ENCODE measurements around the gene SPIN2B. TPM values are rescaled to one million over a fixed set of nuclear protein-coding genes. Genes with fewer than 3 reads are reported as not detected.
"Not testable (repeated sequence)": the region's sequence is repeated elsewhere in the genome, so short reads cannot be mapped to it uniquely, and the experiment has no call there.

Gene SPIN2B
- total and polyA plus RNA-seq, 2 of the 8 experiments (the other 6 are each of a cell fraction or from before 2014, with no cell fraction given) = 7.4 to 12.8 TPM

DNA sequence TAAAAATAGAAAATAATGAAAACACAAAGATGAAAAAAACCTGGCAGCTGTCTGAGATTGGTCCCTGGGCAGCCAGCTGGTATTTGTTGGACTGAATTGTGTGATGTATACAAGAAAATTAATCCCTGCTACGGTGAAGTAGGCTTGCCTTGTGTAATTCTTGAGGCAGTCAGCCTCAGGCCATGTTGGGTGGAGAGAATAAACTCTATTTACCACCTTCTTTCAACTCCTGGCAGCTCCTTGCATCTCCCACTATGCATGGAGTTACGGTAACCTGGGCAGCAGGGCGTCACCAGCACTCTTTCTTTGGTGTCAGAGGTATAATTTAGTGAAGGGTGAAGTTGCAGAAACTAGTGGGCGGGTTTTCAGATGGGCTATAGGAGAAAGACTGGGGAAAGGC lies 12.4 kb upstream of the SPIN2B start (continued):
- TF ChIP-seq, protein P1, sequence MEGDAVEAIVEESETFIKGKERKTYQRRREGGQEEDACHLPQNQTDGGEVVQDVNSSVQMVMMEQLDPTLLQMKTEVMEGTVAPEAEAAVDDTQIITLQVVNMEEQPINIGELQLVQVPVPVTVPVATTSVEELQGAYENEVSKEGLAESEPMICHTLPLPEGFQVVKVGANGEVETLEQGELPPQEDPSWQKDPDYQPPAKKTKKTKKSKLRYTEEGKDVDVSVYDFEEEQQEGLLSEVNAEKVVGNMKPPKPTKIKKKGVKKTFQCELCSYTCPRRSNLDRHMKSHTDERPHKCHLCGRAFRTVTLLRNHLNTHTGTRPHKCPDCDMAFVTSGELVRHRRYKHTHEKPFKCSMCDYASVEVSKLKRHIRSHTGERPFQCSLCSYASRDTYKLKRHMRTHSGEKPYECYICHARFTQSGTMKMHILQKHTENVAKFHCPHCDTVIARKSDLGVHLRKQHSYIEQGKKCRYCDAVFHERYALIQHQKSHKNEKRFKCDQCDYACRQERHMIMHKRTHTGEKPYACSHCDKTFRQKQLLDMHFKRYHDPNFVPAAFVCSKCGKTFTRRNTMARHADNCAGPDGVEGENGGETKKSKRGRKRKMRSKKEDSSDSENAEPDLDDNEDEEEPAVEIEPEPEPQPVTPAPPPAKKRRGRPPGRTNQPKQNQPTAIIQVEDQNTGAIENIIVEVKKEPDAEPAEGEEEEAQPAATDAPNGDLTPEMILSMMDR (IDR thresholded peaks at IDR 0.05; ENCODE audit: control extremely low read depth in 1 of 3, insufficient read depth in 1 of 3, low read depth in 1 of 3, low read length in 3 of 3) = no peak

DNA sequence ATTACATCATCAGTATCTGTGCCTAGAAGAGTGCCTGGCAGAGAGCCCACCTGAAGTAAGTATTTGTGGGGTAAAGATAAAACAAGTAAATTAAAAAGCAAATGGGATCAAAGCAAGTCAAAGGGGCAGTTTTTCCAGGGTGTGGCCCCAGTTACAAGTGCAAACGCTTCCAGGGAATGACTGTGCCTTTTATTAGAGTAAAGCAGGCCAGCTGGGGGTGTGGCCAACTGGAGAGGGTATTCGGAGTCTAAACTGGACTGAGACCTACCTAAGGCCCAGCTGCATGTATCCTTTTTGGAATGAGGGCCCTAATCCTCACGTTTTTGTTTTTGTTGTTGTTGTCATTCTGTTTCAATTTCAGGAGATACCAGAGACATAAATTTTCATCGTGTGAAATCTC lies 11.9 kb upstream of the SPIN2B start:
- H3K4me1 ChIP-seq (replicated peaks in 1 of 4; ENCODE audit: control insufficient read depth in 3 of 4, insufficient read depth in 4 of 4, low read length in 3 of 4); H3K4me2 ChIP-seq (ENCODE audit: insufficient read depth in 1 of 2, low read depth in 2 of 2, low read length in 2 of 2); H3K4ac ChIP-seq (replicated peaks; ENCODE audit: insufficient read length, low read depth, low read length); H4K91ac ChIP-seq (replicated peaks; ENCODE audit: insufficient read length, low read length); H2BK20ac ChIP-seq (ENCODE audit: low read length); DNase-seq (ENCODE audit: low read depth in 1 of 2, low spot score in 2 of 2); POLR2A ChIA-PET (ENCODE audit: partially characterized antibody); H3K79me1 ChIP-seq (ENCODE audit: low read depth, low read length); H2BK120ac ChIP-seq (replicated peaks; ENCODE audit: low read depth, low read length); H4K20me1 ChIP-seq (replicated peaks in 1 of 2; ENCODE audit: control insufficient read depth in 1 of 2, insufficient read depth in 2 of 2, low read length in 2 of 2); H3K4me3 ChIP-seq (ENCODE audit: extremely low read depth in 1 of 4, insufficient read depth in 2 of 4, low read depth in 3 of 4, low read length in 4 of 4); H3K9me3 ChIP-seq (ENCODE audit: insufficient read depth in 2 of 2, low read depth in 1 of 2, low read length in 1 of 2); H2BK5ac ChIP-seq (ENCODE audit: low read depth, low read length); H3K27ac ChIP-seq (ENCODE audit: low read depth, low read length); H2AFZ ChIP-seq (ENCODE audit: low read length); H3K27me3 ChIP-seq (replicated peaks in 1 of 4; ENCODE audit: control insufficient read depth in 3 of 4, extremely low read depth in 1 of 4, insufficient read depth in 3 of 4, low read length in 3 of 4); H3K56ac ChIP-seq (replicated peaks; ENCODE audit: insufficient read length, low read depth, low read length); H3K9ac ChIP-seq (replicated peaks in 1 of 4; ENCODE audit: extremely low read depth in 1 of 4, low read depth in 3 of 4, low read length in 3 of 4); H3K36me3 ChIP-seq (ENCODE audit: control insufficient read depth in 2 of 4, insufficient read depth in 4 of 4, low read length in 3 of 4); H4K5ac ChIP-seq (ENCODE audit: insufficient read length, low read depth, low read length); H3K14ac ChIP-seq (ENCODE audit: insufficient read length); H3K79me2 ChIP-seq (ENCODE audit: control insufficient read depth in 1 of 2, insufficient read depth in 2 of 2, low read length in 2 of 2); H2BK12ac ChIP-seq (ENCODE audit: low read depth, low read length); H4K8ac ChIP-seq (ENCODE audit: extremely low read depth, insufficient read depth, low read length); H3K18ac ChIP-seq (ENCODE audit: extremely low read depth, low read length); H2AK5ac ChIP-seq (ENCODE audit: low read depth, low read length); H2BK15ac ChIP-seq (ENCODE audit: low read length); H3K23ac ChIP-seq (ENCODE audit: insufficient read length); FAIRE-seq; CTCF ChIA-PET (ENCODE audit: partially characterized antibody); H3K23me2 ChIP-seq (ENCODE audit: low read depth, low read length): not testable (repeated sequence)
- 94% methylated on average over 4 of the region's 4 CpGs; no CpG with 5 or more reads in 1 of the 2 experiments for WGBS, 2 experiments (ENCODE audit: extremely low coverage in 1 of 2, insufficient coverage in 1 of 2, insufficient read length in 1 of 2, insufficient replicate concordance in 2 of 2, low coverage in 1 of 2, low lambda C conversion rate in 2 of 2, missing lambda C conversion rate in 1 of 2)
